Measurements from ENCODE around the gene FAM124B.

GRCh38 chr2:224378701-224379097 is 23.2 kb downstream of the FAM124B start:
- no peak for TF ChIP-seq CTCF (IDR thresholded peaks at IDR 0.05; ENCODE audit: low read depth, low read length)
- TF ChIP-seq EZH2phosphoT487 (IDR thresholded peaks at IDR 0.05; ENCODE audit: low read depth) = no peak

Data from OCI-LY3 (cell line).